Activated T-cell treated with anti-CD3 and anti-CD28 coated beads, Interleukin-2, amount 50 U/mL, for 72 hours (primary cell): Measurements from ENCODE around the gene CAMTA1. TPM values are rescaled to one million over a fixed set of nuclear protein-coding genes. Genes with fewer than 3 reads are reported as not detected.

Source experiments
- ATAC-seq, 2 donors: fragments of 150-1000 bp; cut with Tn5 transposase; replicated peaks in 1 of 2; 2 replicates each; pipeline ENCODE4 v1.10.0; 2021; ENCODE audit warnings: moderate library complexity in 2 of 2, mild to moderate bottlenecking in 1 of 2
- DNase-seq, 2 donors: peaks; one replicate each; pipeline ENCODE4 v3.0.0; 2021 to 2022; ENCODE audit warnings: mixed read lengths in 1 of 2
- H3K27ac Mint-ChIP-seq: one replicate; pipeline ENCODE4 v1.8.0; 2022; ENCODE audit warnings: mild to moderate bottlenecking, moderate library complexity, mixed read lengths
- H3K27me3 Mint-ChIP-seq: one replicate; pipeline ENCODE4 v1.8.0; 2022; ENCODE audit warnings: low read depth, mixed read lengths
- H3K36me3 Mint-ChIP-seq, 2 donors: one replicate each; pipeline ENCODE4 v1.8.0; 2022; ENCODE audit warnings: mixed read lengths in 2 of 2, mild to moderate bottlenecking in 1 of 2; ENCODE audit not compliant: insufficient read depth in 2 of 2
- H3K4me1 Mint-ChIP-seq: one replicate; pipeline ENCODE4 v1.8.0; 2022; ENCODE audit warnings: low read depth, mixed read lengths
- H3K4me3 Mint-ChIP-seq, 2 donors: one replicate each; pipeline ENCODE4 v1.8.0; 2022; ENCODE audit warnings: mild to moderate bottlenecking in 2 of 2, mixed read lengths in 2 of 2, moderate library complexity in 2 of 2
- H3K9me3 Mint-ChIP-seq, 2 donors: one replicate each; pipeline ENCODE4 v1.8.0; 2022; ENCODE audit warnings: mixed read lengths in 2 of 2
- total RNA-seq, 2 donors: library from RNA; stranded (reverse); gene quantifications; one replicate each; pipeline ENCODE4 v1.2.3, GENCODE V29; 2022

CAMTA1 gene
- total RNA-seq, 2 donors from 2014 or later = 47.8 to 63.3 TPM

DNA sequence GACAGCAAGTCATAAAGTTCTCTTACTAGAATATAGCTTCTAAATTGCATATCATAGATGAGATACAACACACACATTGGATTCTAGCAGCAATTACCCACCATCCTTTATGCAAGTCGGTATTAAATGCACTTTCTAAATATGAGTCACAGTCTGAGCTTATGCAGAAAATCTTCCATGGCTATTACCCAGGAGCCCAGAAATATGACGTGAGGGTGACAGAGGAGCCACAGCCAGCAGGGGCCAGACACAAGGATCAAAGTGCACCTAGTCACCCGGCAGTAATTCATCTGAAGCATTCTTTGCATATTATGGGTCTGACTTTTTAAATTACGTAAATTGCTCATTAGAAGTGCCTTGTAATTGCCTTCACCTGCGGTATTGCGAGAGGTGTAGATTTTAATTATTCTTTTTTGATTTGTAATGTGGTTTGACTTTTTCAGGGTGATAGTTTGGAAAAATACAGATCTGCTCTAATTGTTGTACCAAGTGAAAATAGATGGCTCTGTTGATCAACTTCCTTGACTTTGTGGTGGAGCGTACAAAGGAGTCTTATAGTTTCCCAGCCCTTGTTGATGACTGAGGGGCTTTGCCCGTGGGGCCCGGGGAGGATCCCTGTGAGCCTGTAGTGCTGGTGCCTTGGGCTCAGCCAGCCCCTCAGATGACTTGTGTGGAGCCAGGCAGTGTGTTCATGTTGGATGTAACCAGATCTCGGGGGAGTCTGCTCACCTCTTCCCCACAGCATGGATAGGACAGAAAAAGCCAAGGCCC lies 515.8 kb downstream of the CAMTA1 start:
- H3K9me3 Mint-ChIP-seq = no peaks in the 10 kb centered on the region
- no peak overlapping the region for H3K4me3 Mint-ChIP-seq
- DNase-seq = no peak
- no peak for ATAC-seq
- H3K36me3 Mint-ChIP-seq = no peaks in the 10 kb centered on the region
- H3K27ac Mint-ChIP-seq = no peak overlapping the region
- peaks cover 23% of the 10 kb centered on the region for H3K27me3 Mint-ChIP-seq
- H3K4me1 Mint-ChIP-seq = no peaks in the 10 kb centered on the region

DNA sequence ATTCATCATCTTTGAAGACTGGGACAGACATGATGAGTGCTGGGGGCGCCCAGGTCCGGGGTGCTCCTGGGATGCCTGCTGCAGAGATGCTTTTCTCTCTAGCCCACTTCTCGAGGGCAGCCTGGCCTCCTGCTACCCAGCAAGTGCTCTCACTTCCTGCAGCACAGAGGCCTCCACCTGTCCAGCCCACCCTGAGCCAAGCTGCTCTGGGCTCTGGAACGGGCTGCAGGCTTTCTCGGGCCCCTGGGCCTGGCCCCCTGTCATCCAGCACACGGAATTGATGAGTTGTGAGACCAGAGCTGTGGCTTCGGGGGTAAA lies 516.4 kb downstream of the CAMTA1 start:
- Mint-ChIP-seq H3K36me3 (no peaks in the 10 kb centered on the region), H3K4me1 (no peaks in the 10 kb centered on the region), H3K27ac (no peak overlapping the region), H3K9me3 (no peaks in the 10 kb centered on the region), H3K27me3 (peaks cover 23% of the 10 kb centered on the region), H3K4me3 (no peak overlapping the region)
- no peak for DNase-seq
- no peak for ATAC-seq

DNA sequence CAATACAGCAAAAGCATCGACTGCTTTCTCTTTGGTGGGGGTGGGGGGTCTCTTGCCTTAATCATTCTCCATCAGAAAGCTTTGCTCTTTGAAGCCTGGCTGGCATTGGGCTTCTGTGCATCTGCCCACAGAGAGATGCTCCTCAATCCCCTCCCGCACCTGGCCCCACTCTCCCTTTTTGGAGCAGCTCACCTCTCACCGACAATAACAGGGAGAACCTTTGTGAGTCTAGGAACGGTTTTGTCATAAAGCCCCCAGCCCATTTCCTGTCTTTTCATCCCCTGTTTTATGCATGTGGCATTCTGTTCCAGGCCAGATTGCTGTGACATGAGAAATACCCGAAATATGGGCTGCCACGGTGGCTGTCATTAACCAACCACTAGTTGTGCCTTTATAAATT lies 516.9 kb downstream of the CAMTA1 start:
- ATAC-seq (no peak), DNase-seq (no peak)
- no peak overlapping the region for H3K4me3 Mint-ChIP-seq
- H3K36me3 Mint-ChIP-seq = no peaks in the 10 kb centered on the region
- peaks cover 23% of the 10 kb centered on the region for H3K27me3 Mint-ChIP-seq
- no peaks in the 10 kb centered on the region for H3K4me1 Mint-ChIP-seq
- H3K9me3 Mint-ChIP-seq = no peaks in the 10 kb centered on the region
- H3K27ac Mint-ChIP-seq = no peak overlapping the region

DNA sequence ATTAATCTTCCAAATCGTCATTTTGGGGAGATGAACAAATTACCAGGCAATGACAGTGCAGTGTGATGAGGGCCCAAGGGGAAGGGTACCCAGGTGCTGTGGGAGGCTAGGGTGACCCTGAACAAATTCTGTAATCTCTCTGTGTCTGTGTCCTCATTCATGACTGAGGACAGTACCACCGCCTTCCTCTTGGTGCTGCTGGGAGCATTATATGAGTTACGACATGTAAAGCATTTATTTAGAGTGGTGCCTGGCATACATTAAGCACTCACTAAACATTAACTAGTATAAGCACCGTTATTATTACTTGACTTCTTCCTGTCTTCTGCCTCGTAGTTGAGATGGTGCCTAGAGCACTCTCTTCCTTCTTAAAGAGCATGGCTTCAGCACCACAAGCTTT lies 517.6 kb downstream of the CAMTA1 start:
- Mint-ChIP-seq H3K36me3 (no peaks in the 10 kb centered on the region), H3K4me3 (no peak overlapping the region), H3K9me3 (peaks cover 0 to under 1% of the 10 kb centered on the region in 2 donors), H3K27ac (no peak overlapping the region), H3K4me1 (no peaks in the 10 kb centered on the region), H3K27me3 (peaks cover 23% of the 10 kb centered on the region)
- DNase-seq (no peak), ATAC-seq (no peak)

DNA sequence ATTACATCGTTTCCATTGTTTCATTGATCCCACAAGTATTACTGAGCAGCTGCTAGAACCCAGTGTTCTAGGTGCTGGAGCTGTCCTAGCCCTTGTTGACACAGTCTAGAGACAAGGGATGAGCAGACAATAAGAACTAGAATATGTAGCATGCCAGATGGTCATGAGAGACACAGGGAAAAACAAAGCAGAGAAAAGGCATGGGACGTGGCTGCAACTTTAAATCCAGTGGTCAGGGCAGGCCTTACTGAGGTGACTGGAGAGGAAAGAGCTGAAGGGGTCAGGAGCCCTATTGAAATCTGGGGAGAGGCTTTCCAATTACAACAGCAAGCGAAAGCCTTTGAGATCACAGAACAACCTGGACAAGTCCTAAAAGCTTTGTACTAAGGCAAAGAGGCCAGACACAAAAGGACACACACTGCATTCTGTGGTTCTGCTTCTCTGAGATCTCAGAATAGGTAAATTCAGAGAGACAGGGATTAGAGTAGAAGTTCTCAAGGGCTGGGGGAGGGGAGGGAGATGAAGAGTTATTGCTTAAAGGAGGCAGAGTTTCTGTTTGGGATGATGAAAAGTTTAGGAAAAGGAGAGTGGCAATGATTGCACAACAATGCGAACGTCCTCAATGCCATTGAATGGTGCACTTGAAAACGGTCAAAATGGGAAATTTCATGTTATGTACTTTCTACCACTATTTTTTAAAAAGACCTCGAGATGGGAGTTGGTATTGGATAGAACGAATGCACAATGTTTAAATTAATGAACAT lies 518.5 kb downstream of the CAMTA1 start:
- DNase-seq = no peak
- Mint-ChIP-seq H3K27ac (no peak overlapping the region), H3K9me3 (peaks cover 0 to 4% of the 10 kb centered on the region in 2 donors), H3K4me3 (no peak overlapping the region), H3K27me3 (peaks cover 22% of the 10 kb centered on the region), H3K36me3 (peaks cover 0 to 2% of the 10 kb centered on the region in 2 donors), H3K4me1 (no peaks in the 10 kb centered on the region)
- ATAC-seq = no peak

DNA sequence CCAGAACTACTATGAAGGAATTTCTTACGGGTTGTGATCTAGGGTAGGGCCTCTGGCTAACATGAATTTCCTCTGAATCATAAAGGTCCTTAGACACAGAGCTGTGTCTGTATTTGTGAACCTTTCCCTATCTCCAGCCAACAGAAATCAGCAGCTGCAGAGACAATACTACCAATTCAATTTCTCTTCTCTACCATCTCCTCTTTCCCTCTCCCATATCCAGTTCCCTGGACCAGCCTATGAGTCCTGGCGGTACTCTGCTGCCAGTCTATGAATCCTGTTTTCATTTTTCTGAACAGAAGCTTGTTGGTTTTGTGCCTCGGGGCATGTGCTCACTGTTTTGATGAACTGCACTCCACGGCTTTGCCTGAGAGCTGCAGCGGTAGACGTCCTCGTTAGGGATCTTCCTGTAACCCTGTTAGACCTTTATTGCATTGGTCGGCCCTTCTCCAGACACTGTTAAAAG lies 527.9 kb downstream of the CAMTA1 start:
- DNase-seq = no peak
- no peak for ATAC-seq
- Mint-ChIP-seq H3K36me3 (peaks cover 0 to under 1% of the 10 kb centered on the region in 2 donors), H3K4me1 (no peaks in the 10 kb centered on the region), H3K27ac (no peak overlapping the region), H3K9me3 (peaks cover 4 to 7% of the 10 kb centered on the region in 2 donors), H3K4me3 (no peak overlapping the region), H3K27me3 (peaks cover 20% of the 10 kb centered on the region)

DNA sequence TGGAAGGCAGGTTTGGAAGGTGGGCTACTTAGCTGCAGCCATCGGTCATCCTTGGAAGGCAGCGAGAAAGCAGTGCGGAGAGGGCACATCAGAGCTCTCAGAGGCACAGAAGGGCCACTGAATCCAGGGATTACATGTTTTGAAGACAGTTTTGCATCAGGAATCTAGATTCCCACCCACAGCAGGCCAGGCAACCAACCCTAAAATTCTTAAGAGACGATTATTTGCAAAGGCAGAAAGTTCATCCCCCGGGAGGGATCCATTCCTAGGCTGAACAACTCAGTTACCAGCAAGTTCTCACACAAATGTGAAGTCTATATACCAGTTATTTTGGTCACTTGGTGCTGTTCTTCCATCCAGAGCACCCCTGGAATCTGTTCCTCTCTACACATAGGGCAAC lies 528.6 kb downstream of the CAMTA1 start:
- Mint-ChIP-seq H3K4me1 (no peaks in the 10 kb centered on the region), H3K9me3 (peaks cover 2 to 7% of the 10 kb centered on the region in 2 donors), H3K27ac (no peak overlapping the region), H3K36me3 (no peaks in the 10 kb centered on the region), H3K27me3 (peaks cover 20% of the 10 kb centered on the region), H3K4me3 (no peak overlapping the region)
- DNase-seq (no peak), ATAC-seq (no peak)

DNA sequence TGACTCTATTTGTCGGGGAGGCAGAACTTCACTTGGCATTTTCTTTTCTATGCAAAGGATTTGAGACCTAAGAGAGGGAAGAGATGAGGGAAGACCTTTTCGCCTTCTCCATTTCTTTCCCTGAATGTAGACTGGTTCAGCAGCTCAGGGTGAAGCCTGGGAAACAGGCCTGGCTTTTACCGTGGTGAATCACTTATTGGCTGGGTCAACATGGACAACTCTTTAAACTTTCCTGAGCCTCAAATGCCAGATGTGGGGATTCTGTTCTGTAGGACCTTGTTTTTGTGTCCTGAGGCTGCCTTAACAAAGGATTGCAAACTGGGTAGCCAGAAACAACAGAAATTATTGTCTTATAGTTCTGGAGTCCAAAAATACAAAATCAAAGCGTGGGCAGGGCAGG lies 530.1 kb downstream of the CAMTA1 start:
- DNase-seq (no peak), ATAC-seq (no peak)
- Mint-ChIP-seq H3K4me1 (no peaks in the 10 kb centered on the region), H3K4me3 (no peak overlapping the region), H3K27me3 (peaks cover 20% of the 10 kb centered on the region), H3K27ac (no peak overlapping the region), H3K36me3 (no peaks in the 10 kb centered on the region), H3K9me3 (peaks cover 0 to 4% of the 10 kb centered on the region in 2 donors)

DNA sequence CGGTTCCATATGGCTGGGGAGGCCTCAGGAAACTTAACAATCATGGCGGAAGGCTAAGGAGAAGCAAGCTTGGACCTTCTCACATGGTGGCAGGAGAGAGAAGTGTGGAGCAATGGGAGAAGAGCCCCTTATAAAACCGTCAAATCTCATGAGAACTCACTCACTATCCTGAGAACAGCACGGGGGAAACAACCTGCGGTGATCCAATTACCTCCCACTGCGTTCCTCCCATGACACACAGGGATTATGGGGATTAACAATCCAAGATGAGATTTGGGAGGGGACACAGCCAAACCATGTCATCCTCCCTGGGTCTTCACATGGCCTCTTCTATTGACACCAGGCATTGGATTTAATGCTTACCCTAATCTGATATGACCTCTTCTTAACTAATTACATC lies 530.7 kb downstream of the CAMTA1 start:
- Mint-ChIP-seq H3K9me3 (peaks cover 0 to 4% of the 10 kb centered on the region in 2 donors), H3K4me1 (no peaks in the 10 kb centered on the region), H3K4me3 (no peak overlapping the region), H3K27ac (no peak overlapping the region), H3K36me3 (no peaks in the 10 kb centered on the region), H3K27me3 (peaks cover 19% of the 10 kb centered on the region)
- ATAC-seq = no peak
- DNase-seq = no peak

DNA sequence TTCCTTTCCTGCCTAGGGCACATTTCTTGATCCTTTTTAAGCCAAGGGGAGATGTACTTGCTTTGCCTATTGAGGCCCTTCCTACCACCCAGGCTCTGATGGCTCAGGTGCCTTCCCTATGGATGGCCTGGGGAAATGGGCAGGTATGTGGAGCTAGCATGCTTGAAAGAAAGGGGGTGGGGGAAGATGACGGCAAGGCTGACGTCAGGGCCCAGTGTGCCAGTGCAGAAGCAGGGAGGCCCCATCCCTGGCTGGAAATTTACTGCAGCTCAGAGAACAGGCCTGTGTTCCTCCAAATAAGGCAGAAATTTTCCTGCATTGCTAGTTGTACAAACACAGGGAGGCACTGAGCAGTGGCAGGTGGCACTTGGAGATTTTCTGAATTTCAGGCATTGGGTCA lies 532.6 kb downstream of the CAMTA1 start:
- DNase-seq (no peak), ATAC-seq (no peak)
- H3K4me3 Mint-ChIP-seq = no peak overlapping the region
- no peak overlapping the region for H3K27ac Mint-ChIP-seq
- H3K9me3 Mint-ChIP-seq = peaks cover 0 to 3% of the 10 kb centered on the region in 2 donors
- H3K27me3 Mint-ChIP-seq = peaks cover 6% of the 10 kb centered on the region
- H3K36me3 Mint-ChIP-seq = no peaks in the 10 kb centered on the region
- H3K4me1 Mint-ChIP-seq = no peaks in the 10 kb centered on the region

DNA sequence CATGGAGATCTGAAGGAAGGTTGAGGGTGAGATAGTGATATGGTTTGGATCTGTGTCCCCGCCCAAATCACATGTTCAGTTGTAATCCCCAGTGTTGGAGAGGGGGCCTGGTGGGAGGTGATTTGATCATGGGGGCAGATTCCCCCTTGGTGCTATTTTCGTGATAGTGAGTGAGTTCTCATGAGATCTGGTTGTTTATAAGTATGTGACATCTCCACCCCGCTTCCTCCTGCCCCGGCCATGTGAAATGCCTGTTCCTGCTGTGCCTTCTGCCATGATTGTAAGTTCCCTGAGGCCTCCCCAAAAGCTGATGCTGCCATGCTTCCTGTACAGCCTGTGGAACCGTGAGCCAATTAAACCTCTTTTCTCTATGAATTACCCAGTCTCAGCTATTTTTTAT lies 533.9 kb downstream of the CAMTA1 start:
- no peak for ATAC-seq
- Mint-ChIP-seq H3K4me1 (no peaks in the 10 kb centered on the region), H3K27ac (no peak overlapping the region), H3K36me3 (no peaks in the 10 kb centered on the region), H3K4me3 (no peak overlapping the region), H3K27me3 (no peaks in the 10 kb centered on the region), H3K9me3 (no peaks in the 10 kb centered on the region)
- DNase-seq = no peak

DNA sequence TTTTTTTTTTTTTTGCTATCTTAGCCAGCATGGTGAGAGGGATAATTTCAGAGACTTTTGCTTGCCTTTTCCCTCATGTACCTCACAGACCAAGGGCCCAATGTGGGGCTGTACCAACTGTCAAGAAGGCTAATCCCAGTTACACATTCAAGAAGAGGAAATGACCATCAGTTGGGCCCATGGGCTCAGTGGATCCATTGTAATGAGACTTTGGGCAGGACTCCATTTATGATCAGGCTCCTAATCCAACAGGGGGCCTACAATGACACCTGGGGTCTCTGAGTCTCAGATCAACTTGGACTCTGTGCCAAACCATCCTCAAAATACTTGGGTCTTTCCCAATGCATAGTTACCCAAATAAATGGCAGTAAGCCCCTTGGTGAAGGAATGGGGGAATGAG lies 535.4 kb downstream of the CAMTA1 start:
- Mint-ChIP-seq H3K27ac (no peak overlapping the region), H3K27me3 (peaks cover 9% of the 10 kb centered on the region), H3K4me1 (no peaks in the 10 kb centered on the region), H3K36me3 (no peaks in the 10 kb centered on the region), H3K9me3 (no peaks in the 10 kb centered on the region), H3K4me3 (no peak overlapping the region)
- ATAC-seq = no peak
- no peak for DNase-seq

DNA sequence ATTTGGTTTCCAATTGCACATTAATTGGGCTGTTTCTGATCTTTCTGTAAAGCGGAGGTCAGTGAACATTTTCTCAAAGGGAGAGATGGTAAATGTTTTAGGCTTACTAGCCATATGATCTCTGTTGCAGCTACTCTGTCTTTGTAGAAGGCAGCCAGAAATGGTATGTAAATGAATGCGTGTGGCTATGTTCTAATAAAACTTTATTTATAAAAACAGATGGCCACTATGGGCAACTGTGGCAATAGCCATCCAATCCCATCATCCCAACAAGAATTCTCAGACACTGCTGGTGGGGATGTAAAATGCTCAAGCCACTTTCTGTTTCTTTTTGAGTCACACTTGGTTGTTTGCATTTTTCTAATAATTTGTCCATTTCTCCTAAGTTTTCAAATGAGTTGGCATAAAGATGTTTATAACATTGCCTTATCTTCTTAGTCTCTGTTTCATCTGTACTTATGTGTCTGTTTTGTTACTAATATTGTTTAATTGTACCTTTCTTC lies 537.1 kb downstream of the CAMTA1 start:
- DNase-seq = no peak
- Mint-ChIP-seq H3K4me3 (no peak overlapping the region), H3K27ac (no peak overlapping the region), H3K36me3 (peaks cover 0 to 4% of the 10 kb centered on the region in 2 donors), H3K9me3 (peaks cover 0 to 3% of the 10 kb centered on the region in 2 donors), H3K4me1 (no peaks in the 10 kb centered on the region), H3K27me3 (peaks cover 9% of the 10 kb centered on the region)
- ATAC-seq = no peak
